Memory B cell (primary cell): ENCODE results near the gene BTG1.

ENCODE experiments used
- ATAC-seq: fragments of 150-1000 bp; cut with Tn5 transposase; 2 replicates; pipeline ENCODE4 v1.10.0; 2021; ENCODE audit warnings: low read depth, mild to moderate bottlenecking, moderate library complexity
- DNase-seq, 2 donors: peaks; one replicate each; pipeline ENCODE4 v3.0.0; 2022; ENCODE audit warnings: low spot score in 2 of 2
- H3K27ac Mint-ChIP-seq: one replicate; pipeline ENCODE4 v1.8.0; 2022; ENCODE audit warnings: mild to moderate bottlenecking, moderate library complexity, mixed read lengths
- H3K27me3 Mint-ChIP-seq: one replicate; pipeline ENCODE4 v1.8.0; 2022; ENCODE audit warnings: mixed read lengths
- H3K36me3 Mint-ChIP-seq: one replicate; pipeline ENCODE4 v1.8.0; 2022; ENCODE audit warnings: mild to moderate bottlenecking, mixed read lengths
- H3K4me1 Mint-ChIP-seq: one replicate; pipeline ENCODE4 v1.8.0; 2022; ENCODE audit warnings: mixed read lengths
- H3K4me3 Mint-ChIP-seq: one replicate; pipeline ENCODE4 v1.8.0; 2022; ENCODE audit warnings: mild to moderate bottlenecking, moderate library complexity, mixed read lengths
- H3K9me3 Mint-ChIP-seq: one replicate; pipeline ENCODE4 v1.8.0; 2022; ENCODE audit warnings: mixed read lengths

The BTG1 gene

DNA sequence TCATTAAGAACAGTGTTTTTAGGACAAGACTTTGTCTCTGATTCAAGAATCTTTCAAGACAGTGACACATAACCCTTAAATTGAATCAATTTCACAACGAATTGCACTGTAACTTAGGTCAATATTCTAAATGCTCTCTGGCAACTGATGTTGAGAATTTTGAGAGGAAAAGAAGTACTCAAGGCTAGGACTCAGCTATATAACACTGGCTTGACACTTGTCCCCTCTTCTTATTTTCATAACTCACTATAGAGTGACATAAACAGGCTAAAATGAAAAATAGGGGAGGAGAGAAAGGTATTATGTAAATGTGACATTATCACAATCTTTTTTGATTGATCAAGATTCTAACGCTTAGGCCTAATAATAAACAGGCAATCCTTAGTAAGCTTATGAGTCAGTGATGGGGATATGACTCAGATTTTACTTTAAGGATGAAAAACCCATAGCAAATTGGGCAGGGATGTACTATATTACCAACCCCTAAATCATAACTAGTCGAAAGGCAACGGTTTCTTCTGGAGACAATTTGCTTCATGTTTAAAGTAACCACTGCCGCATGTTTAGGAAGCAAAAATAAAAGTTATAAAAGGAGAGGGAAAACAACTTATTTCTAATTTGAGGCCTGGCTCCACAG, 10.9 kb downstream of the BTG1 start:
- H3K9me3 Mint-ChIP-seq: no peaks in the 10 kb centered on the region
- no peak for DNase-seq
- ATAC-seq: no peak
- H3K4me3 Mint-ChIP-seq: peak overlapping the region; percentile 71
- no peaks in the 10 kb centered on the region for H3K27me3 Mint-ChIP-seq
- peaks cover 23% of the 10 kb centered on the region for H3K36me3 Mint-ChIP-seq
- H3K27ac Mint-ChIP-seq: peak overlapping the region; percentile 62
- H3K4me1 Mint-ChIP-seq: peaks cover 60% of the 10 kb centered on the region

DNA sequence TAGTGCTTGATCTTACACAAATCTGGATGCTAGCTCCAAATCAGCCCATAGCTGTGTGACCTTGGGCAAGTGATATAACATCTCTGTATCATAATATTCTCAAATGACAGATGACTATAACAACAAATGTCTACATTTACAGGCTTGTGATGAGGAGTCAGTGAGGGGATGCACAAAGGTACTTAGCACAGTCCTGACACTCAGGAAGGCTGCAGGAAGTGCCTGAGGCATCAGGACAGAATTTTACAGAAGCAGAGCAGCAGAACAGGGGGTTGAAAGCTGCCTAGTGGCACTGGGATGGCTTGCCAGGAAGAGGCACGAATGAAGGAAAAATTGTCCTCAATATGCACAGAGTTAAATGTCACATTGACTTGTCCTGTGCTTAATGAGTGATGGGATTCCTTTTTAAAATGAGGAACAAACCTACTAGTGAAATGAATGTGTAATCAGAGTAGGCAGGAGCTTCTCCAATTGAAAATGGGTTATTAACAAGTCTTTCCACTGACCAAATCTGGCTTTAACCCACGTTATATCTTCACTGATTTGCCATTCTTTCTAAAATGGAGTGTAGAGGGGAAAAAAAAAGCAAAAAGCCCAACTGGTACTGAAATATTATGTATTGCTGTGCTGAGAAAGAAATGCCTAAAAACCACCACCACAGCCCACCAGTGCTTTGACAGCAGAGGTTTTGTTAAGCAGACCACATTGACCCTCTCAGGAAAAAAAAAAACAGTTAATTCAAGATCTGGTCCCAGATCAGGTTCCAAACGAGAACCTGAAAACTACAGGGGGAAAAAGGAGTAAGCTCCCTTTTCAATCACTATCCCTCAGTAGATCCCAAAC, 11.6 kb downstream of the BTG1 start:
- Mint-ChIP-seq H3K36me3 (peaks cover 25% of the 10 kb centered on the region), H3K27me3 (no peaks in the 10 kb centered on the region), H3K27ac (peak overlapping the region; percentile 62), H3K4me1 (peaks cover 60% of the 10 kb centered on the region), H3K4me3 (peak overlapping the region; percentile 71), H3K9me3 (no peaks in the 10 kb centered on the region)
- DNase-seq: no peak
- ATAC-seq: peak; percentile 73

DNA sequence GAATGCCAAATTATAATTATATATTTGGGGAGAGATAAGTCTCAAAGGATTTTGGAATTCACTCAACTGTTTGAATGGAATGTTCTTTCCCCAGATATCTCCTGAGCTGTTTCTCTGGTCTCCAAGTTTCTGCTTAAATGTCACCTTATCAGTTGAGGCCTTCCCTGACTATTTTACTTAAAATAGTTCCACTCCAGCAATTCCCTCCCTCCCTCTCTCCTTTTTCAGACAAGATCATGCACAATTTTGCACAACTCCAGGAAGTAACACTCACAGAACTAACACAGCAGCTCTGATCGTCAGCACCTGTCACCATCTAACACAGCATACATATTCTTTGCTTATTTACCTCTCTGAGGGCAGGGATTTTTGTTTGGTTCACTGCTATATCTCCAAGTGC, 12.5 kb downstream of the BTG1 start:
- Mint-ChIP-seq H3K4me3 (peak overlapping the region; percentile 52), H3K27me3 (no peaks in the 10 kb centered on the region), H3K4me1 (peaks cover 60% of the 10 kb centered on the region), H3K9me3 (no peaks in the 10 kb centered on the region), H3K27ac (peak overlapping the region; percentile 62), H3K36me3 (peaks cover 24% of the 10 kb centered on the region)
- DNase-seq (no peak), ATAC-seq (no peak)

DNA sequence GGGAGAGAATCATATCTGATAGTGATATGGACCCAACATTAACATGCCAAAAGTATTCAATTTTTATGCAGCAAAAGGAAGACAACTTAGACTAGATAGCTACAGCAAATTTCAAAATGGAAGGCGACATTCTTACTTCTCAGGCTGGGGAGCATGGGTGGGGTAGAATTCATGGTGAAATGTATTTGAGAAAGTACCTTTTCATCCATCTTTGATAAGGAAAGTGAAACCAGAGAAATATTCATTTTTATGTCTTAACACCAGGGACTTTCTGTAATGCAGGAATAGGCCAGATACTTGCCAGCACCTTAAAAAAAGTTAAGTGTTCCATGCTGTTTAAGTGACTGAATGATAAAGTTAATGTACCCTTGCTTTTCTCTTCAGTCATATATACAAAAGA, 13.4 kb downstream of the BTG1 start:
- DNase-seq (peak in 1 of 2 donors; percentile 19), ATAC-seq (peak; percentile 71)
- Mint-ChIP-seq H3K36me3 (peaks cover 23% of the 10 kb centered on the region), H3K4me3 (peak overlapping the region; percentile 43), H3K4me1 (peaks cover 51% of the 10 kb centered on the region), H3K27me3 (no peaks in the 10 kb centered on the region), H3K27ac (peak overlapping the region; percentile 78), H3K9me3 (no peaks in the 10 kb centered on the region)

DNA sequence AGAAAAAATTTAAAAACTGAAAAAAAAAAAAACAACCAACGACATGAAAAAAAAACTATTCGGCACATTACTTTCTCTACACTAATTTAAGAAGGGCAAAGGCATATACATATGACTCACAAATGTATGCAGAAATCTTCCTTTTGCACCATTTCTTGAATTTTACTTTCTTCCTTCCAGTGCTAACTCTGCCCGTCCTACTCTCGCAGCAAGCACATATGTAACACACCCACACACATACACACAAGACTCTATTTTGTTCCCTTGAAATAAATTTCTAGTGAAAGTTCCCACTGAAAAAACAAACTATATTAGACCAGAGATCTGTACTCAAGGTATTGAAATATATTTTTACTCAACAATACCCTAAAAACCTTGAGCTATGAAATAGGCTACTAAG, 14.6 kb downstream of the BTG1 start:
- Mint-ChIP-seq H3K4me3 (peak overlapping the region; percentile 32), H3K4me1 (peaks cover 43% of the 10 kb centered on the region), H3K36me3 (peaks cover 21% of the 10 kb centered on the region), H3K27me3 (no peaks in the 10 kb centered on the region), H3K9me3 (peaks cover 1% of the 10 kb centered on the region), H3K27ac (peak overlapping the region; percentile 78)
- ATAC-seq (no peak), DNase-seq (no peak)

DNA sequence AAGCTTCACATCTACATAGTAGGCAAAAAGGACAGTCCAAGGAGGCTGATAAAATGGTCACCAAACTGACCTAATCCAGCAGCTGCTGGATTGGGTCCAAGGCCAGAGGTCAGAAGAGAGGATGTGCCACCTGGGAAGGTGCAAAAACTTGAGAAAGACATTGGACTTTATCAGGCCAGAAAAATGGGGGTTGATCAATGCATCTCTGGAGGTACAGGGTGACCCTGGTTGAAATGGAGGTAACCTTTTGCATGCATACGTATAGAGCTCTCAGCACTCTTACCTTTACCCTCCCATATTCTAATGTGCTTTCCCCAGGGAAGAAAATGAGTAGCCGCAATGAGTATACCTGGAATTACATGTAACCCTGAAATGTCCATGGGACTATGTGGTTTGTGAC, 16.0 kb downstream of the BTG1 start:
- Mint-ChIP-seq H3K27ac (peak overlapping the region; percentile 12), H3K4me1 (peaks cover 50% of the 10 kb centered on the region), H3K9me3 (peaks cover 1% of the 10 kb centered on the region), H3K4me3 (no peak overlapping the region), H3K36me3 (peaks cover 25% of the 10 kb centered on the region), H3K27me3 (no peaks in the 10 kb centered on the region)
- ATAC-seq: no peak
- DNase-seq: no peak

DNA sequence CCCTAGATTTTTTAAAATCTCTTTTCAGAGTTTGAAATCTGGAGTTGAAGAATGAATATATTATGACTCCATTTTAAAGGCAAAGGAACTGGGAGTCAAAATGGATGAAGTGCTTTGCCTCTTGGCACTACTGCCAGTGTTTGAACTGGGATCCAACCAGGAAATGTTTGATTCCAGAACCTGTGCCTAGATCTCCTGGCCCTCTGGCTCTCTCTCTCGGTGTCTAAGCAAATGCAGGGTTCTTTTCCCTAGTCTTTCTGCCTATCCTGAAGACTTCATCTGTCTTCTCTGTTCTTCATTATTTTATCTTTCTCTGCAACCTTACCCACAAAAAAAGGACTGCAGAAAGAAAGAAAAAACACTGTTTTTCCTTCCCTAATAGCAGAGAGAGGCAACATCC, 17.0 kb downstream of the BTG1 start:
- ATAC-seq: no peak
- peak overlapping the region; percentile 4 for H3K27ac Mint-ChIP-seq
- peaks cover 25% of the 10 kb centered on the region for H3K36me3 Mint-ChIP-seq
- H3K4me3 Mint-ChIP-seq: no peak overlapping the region
- peaks cover 1% of the 10 kb centered on the region for H3K9me3 Mint-ChIP-seq
- H3K4me1 Mint-ChIP-seq: peaks cover 48% of the 10 kb centered on the region
- no peak for DNase-seq
- no peaks in the 10 kb centered on the region for H3K27me3 Mint-ChIP-seq

DNA sequence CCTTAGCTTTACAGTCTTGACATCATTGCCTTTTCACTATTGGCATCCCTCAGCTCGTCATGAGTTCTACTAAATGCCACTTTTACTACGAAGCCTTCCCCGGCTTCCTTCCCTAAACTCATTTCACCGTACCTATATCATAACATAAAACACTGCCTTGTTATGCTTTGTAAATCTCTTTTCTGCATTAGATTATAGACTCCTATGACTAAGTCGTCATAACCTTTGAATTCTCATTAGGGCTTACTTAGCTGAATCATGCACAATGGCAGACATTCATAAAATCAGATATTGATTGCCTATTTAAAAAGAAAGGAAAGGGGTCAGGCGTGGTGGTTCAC, 21.0 kb downstream of the BTG1 start:
- H3K36me3 Mint-ChIP-seq: peaks cover 31% of the 10 kb centered on the region
- H3K27ac Mint-ChIP-seq: peak overlapping the region; percentile 81
- H3K27me3 Mint-ChIP-seq: no peaks in the 10 kb centered on the region
- ATAC-seq (peak; percentile 18), DNase-seq (no peak)
- peak overlapping the region; percentile 18 for H3K4me3 Mint-ChIP-seq
- peaks cover 7% of the 10 kb centered on the region for H3K9me3 Mint-ChIP-seq
- H3K4me1 Mint-ChIP-seq: peaks cover 33% of the 10 kb centered on the region

DNA sequence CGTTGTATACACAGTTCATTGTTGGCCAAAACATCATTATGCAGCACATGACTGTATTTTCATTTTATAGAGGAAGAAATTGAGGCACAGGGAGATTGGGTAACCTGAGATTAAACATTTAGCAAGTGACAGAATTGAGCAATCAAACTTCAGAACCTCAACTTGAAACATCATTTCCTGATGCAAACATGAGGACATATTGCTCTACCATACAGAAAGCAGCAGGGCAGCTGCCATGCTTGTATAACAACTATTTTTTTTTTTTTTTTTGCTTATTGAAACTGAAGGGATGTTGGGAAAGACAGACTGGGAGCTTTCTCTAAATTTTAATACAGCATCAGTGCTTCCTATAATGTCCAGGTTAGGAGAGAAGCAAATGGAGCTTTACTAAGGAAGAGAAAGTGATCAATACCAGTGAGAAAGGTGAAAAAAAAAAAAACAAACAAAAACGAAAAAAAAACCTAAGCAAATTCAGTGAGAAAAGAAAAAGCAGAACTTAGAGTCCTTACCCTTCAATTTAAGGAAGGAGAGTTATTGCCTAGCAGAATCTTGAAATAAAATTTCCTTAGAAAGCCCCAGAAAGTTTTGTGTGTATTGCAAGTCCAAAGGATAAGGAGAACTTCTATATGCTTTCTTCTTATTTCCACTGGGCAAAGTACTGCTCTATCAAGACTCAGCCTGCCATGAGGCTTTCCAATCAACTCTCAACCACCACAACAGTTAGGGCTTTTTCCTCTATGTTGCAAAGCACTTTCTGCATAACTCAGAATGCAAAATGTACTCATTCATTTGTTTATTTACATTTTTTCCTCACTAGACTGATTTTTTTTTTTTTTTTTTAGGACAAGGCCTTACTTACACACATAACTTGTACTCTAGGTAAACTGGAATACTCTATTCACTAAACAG, 21.6 kb downstream of the BTG1 start:
- DNase-seq (no peak), ATAC-seq (peak; percentile 72)
- H3K27ac Mint-ChIP-seq: peak overlapping the region; percentile 81
- no peaks in the 10 kb centered on the region for H3K27me3 Mint-ChIP-seq
- peak overlapping the region; percentile 18 for H3K4me3 Mint-ChIP-seq
- peaks cover 8% of the 10 kb centered on the region for H3K9me3 Mint-ChIP-seq
- peaks cover 30% of the 10 kb centered on the region for H3K4me1 Mint-ChIP-seq
- peaks cover 34% of the 10 kb centered on the region for H3K36me3 Mint-ChIP-seq

DNA sequence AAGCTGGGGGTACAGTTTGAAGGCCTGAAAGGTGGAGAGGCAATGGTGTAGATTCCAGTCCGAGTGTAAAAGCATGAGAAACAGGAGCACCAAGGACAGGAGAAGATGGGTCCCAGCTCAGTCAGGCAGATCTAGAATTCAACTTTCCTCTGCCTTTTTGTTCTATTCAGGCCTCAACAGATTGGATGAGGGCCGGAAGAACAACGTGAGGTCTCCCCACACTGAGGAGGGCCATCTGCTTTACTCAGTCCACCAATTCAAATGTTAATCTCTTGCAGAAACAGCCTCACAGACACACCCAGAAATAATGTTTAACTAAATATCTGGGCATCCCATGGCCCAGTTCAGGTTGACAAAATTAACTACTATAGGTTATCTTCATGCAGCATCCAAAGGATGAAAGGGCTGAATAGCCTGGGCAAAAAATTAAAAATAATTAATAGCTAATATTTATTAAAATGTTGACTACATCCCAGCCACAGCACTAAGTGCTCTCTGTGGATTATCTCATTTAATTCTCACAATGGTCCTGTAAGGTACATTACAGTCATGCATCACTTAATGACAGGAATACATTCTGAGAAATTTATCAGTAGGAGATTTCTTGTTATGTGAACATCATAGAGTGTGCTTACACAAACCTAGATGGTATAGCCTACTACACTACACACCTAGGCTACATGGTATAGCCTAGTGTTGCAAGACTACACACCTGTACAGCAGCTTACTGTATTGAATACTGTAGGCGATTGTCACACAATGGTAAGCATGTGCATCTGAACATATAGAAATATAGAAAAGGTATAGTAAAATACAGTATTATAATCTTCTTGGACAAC, 22.5 kb downstream of the BTG1 start:
- no peaks in the 10 kb centered on the region for H3K27me3 Mint-ChIP-seq
- H3K9me3 Mint-ChIP-seq: peaks cover 10% of the 10 kb centered on the region
- H3K36me3 Mint-ChIP-seq: peaks cover 35% of the 10 kb centered on the region
- H3K27ac Mint-ChIP-seq: peak overlapping the region; percentile 81
- no peak overlapping the region for H3K4me3 Mint-ChIP-seq
- peaks cover 28% of the 10 kb centered on the region for H3K4me1 Mint-ChIP-seq
- DNase-seq (no peak), ATAC-seq (no peak)

DNA sequence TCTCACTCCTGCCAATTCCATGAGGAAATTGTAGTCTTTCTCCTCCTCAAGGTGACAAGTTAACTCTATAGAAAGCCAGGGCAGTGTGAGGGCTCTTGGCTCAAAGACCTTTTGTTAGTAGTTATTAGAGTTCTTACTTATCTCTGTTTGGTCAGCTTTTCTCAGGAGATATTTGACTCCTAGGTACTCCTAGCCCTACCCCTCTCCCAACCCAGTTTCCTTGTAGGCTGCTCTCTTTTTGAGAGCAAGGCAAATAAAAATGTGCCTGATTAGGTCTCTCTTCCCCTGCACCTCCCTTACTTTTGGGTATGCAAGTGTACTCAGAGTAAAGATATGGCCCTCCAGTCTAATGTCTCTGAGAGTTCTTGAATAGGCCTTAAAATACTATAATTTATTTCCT, 23.8 kb downstream of the BTG1 start:
- DNase-seq: no peak
- H3K27me3 Mint-ChIP-seq: no peaks in the 10 kb centered on the region
- H3K9me3 Mint-ChIP-seq: peaks cover 9% of the 10 kb centered on the region
- no peak for ATAC-seq
- H3K4me3 Mint-ChIP-seq: no peak overlapping the region
- peaks cover 31% of the 10 kb centered on the region for H3K36me3 Mint-ChIP-seq
- no peak overlapping the region for H3K27ac Mint-ChIP-seq
- H3K4me1 Mint-ChIP-seq: peaks cover 26% of the 10 kb centered on the region

DNA sequence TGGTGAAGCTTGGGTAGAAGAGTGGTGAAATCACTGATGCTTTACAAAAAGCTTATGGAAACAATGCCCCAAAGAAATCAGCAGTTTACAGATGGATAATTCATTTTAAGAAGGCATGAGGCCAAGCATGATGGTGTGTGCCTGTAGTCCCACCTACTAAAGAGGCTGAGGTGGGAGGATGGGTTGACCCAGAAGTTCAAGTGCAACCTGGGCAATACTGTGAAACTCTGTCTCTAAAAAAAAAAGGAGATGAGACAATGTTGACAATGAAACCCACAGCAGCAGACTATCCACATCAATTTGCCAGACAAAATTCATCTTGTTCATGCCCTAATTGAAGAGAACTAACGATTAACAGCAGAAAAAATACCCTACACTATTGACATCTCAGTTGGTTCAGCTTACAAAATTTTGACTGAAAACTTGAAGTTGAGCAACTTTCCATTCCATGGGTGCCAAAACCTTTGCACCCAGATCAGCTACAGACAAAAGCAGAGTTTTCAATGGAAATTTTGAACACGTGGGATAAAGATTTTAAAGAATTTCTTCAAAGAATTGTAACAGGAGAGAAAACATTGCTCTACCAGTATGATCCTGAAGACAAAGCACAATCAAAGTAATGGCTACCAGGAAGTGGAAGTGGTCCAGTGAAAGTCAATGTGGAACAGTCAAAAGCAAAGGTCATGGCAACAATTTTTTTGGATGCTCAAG, 26.7 kb downstream of the BTG1 start:
- Mint-ChIP-seq H3K36me3 (peaks cover 29% of the 10 kb centered on the region), H3K27me3 (no peaks in the 10 kb centered on the region), H3K4me3 (no peak overlapping the region), H3K27ac (no peak overlapping the region), H3K9me3 (peaks cover 9% of the 10 kb centered on the region), H3K4me1 (peaks cover 15% of the 10 kb centered on the region)
- ATAC-seq: no peak
- no peak for DNase-seq

DNA sequence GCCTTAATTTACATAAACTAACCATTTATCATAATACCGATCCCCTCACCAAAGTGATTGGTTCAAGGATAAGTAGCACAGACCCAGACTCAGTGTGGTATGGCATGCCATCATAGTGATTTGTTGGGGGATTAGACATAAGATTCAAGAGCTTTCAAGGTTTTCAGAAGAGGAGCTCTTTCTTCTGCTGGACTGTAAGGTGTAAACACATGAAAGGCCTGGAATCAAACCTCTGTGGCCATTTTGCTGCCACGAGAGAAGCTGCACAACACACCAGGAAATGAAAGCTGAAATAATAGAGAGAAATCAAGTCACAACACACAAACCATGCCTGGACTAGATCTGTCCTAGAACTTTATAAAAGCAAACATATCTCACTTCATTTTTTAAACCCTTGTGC, 30.8 kb downstream of the BTG1 start:
- Mint-ChIP-seq H3K4me1 (peaks cover 15% of the 10 kb centered on the region), H3K36me3 (peaks cover 13% of the 10 kb centered on the region), H3K9me3 (peaks cover 4% of the 10 kb centered on the region), H3K27me3 (no peaks in the 10 kb centered on the region), H3K27ac (no peak overlapping the region), H3K4me3 (no peak overlapping the region)
- DNase-seq (no peak), ATAC-seq (no peak)
